GM08714 (cell line): ENCODE measurements around the gene YY1.
"Not testable (repeated sequence)": the region's sequence is repeated elsewhere in the genome, so short reads cannot be mapped to it uniquely, and the experiment has no call there.

Experiments used
- H3K4me3 ChIP-seq: fragments of 200-500 bp; sonication (Bioruptor generic); 2 replicates; pipeline ENCODE4 v1.5.1; 2014; ENCODE audit warnings: mild to moderate bottlenecking, low read length, inconsistent platforms
- ZNF274 ChIP-seq: IDR thresholded peaks from 2 replicates; pipeline ENCODE4 v1.6.1; 2012; ENCODE audit warnings: mild to moderate bottlenecking, low read depth, low read length

YY1 gene

GRCh38 chr14:100297320-100298300 lies 58.7 kb downstream of the YY1 start:
- no peak for TF ChIP-seq ZNF274
- H3K4me3 ChIP-seq, result no peak overlapping the region

DNA sequence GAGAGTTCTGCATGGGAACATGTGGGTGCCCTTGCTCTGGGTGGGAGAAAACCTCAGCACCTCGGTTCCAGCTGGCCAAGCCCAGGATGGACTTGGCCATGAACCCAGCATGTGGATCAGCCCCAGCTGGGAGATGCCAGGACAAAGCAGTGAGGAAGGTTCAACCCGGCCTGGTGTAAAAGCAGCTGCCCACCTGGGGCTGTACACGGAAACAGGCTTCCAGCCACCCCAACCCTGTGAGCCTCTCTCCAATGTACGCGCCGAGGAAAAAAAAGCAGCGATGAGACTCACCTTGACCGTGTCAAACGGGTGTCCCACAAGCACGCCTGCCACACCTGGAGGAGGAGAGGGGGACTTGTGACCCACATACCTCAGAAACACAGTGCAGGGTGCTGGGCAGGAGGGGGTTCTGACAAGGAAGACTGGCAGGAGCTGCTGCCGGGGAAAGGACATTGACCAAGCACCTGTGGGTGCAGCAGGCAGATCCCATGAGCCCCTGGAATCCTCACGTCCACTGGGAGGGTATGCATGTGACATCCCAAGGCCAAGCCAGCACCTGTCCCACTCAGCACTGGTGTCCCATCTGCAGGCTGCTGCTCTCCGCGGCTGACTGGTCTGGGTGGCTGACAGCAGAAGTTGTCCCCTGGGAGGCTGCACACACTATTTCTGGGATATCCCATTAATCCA lies 59.8 kb downstream of the YY1 start:
- no peak overlapping the region for H3K4me3 ChIP-seq
- TF ChIP-seq ZNF274, result no peak

- no peak for TF ChIP-seq ZNF274
Measured at GRCh38 chr14:100299238-100299560, 60.3 kb downstream of the YY1 start.

DNA sequence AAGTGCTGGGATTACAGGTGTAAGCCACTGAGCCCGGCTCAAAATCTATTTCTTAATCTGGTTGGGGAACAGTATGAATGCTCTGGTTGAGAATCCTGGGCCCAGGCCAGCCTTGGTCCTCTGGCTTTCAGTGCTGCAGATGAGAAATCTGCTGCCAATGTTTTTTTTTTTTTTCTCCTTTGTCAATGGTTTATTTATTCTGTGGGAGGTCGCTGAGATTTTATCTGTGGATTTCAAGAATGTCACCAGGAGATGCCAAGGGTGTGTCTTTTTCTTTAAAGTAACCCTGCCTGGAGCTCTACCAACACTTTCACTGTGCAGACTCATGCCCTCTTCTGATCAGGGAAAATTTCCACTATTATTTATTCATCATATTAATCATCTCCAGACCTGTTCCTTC lies 63.7 kb downstream of the YY1 start:
- no peak overlapping the region for H3K4me3 ChIP-seq
- TF ChIP-seq ZNF274, result no peak

More at GRCh38 chr14:100299238-100299560, 60.3 kb downstream of the YY1 start:
- H3K4me3 ChIP-seq, result no peak overlapping the region

DNA sequence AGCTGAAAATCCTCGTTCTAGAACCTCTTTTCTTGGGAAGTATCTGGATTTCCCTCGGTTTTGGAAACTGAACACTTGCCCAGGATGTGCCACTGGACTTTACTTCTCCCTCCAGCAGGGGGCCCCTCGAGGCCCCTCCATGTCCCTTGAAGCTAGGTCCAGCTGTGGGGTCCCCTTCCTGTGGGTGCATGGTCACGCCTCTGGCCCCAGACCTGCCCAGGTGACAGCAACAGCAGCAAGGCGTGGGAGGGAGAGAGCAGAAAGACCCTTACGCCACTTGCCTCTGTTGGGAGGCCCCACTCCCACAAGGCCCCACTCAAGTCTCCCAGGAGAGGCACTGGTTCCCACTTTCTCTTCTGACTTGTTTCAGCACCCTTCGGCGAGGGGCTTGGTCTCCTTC lies 64.2 kb downstream of the YY1 start:
- no peak for TF ChIP-seq ZNF274

GRCh38 chr14:100303925-100304324 lies 65.0 kb downstream of the YY1 start:
- no peak overlapping the region for H3K4me3 ChIP-seq
- no peak for TF ChIP-seq ZNF274

More for the DNA sequence above, 64.2 kb downstream of the YY1 start:
- H3K4me3 ChIP-seq, result no peak overlapping the region

GRCh38 chr14:100304825-100305323 lies 65.9 kb downstream of the YY1 start:
- H3K4me3 ChIP-seq, result no peak overlapping the region
- TF ChIP-seq ZNF274, result no peak

DNA sequence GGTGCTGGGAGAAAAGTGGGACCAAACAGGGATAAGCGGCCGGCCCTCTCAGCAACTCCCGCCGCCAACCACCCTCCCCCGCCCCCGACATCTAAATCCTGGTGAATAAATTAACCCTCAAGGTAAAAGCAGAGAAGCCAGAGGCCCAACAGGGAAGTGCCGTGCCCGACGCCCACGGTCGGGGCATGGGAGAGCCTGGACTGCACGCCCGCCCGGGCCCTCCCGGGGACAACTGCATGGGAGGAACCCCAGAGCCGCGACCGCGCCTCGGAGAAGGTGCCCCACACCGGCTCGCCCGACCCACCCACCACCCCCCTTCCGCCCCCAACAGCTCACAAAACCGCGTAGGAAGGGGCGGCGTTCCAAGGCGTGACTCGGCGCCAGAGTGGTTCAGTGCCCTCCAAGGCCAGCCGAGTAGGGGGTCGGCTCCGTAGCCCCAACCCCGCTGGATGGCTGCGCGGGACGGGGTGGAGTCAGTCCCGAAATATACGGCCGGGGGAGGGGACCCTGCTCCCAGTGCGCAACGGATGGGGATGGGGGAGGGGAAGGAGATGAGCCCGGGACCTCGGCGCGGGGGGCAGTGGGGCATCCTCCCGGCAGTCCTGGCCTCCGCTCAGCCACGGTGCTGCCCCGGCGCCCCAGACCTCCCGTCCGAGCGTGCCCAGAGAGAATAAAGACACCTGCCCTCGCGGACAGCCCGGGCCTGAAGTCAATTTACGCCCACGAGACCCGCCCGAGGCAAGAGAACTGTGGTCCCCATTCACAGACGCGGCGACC lies 66.6 kb downstream of the YY1 start:
- H3K4me3 ChIP-seq, result peak overlapping the region; percentile 68
- TF ChIP-seq ZNF274, result no peak

DNA sequence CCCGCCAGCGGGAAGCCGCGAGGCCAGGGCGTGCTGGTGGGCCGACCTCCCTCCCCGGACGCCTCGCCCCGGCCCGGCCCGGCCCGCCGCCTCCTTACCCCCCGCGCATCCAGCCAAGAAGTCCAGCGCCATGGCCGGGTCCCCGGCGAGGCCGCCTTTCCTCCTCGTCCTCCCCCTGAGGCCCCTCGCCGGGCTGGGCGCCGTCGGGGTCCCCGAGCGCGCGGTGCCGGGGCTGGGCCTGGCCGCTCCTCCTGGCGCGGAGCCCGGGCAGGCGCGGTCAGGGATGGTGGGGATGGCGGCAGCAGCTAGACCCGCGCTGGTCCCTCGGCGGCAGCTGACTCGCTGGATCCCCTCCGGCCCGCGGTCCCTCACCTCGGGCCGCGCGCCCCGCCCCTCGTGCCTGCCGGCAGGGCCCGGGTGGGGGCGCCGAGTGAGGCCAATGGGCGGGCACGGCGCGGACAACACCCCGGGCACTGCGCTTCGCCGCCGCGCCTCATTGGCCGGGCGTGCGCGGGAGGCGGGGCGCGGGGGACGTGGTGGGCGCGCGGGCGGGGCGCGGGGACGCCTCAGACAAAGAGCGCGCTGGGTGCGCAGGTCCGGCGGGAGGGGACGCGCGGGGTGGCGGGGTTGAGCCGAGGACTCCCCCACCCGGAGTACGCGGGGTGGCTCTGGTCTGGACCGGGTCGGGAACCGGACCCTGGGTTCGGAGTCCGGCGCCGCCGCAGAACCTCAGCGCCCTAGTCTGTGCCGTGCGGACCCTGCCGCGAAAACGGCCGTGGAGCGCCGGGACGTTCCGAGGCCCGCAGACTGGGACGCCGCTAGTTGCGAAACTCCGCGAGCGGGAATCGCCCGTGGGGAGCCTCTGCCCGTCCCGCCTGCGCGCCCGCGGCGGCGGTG lies 67.4 kb downstream of the YY1 start, which contains the start of gene SLC25A29:
TSS of gene SLC25A29 (minus strand) at position 344 of the 897 bp plus-strand sequence. CDS start at position 132, 212 bp downstream.
- H3K4me3 ChIP-seq, result peak within 1 kb of the TSS; percentile 68
- no peak for TF ChIP-seq ZNF274

DNA sequence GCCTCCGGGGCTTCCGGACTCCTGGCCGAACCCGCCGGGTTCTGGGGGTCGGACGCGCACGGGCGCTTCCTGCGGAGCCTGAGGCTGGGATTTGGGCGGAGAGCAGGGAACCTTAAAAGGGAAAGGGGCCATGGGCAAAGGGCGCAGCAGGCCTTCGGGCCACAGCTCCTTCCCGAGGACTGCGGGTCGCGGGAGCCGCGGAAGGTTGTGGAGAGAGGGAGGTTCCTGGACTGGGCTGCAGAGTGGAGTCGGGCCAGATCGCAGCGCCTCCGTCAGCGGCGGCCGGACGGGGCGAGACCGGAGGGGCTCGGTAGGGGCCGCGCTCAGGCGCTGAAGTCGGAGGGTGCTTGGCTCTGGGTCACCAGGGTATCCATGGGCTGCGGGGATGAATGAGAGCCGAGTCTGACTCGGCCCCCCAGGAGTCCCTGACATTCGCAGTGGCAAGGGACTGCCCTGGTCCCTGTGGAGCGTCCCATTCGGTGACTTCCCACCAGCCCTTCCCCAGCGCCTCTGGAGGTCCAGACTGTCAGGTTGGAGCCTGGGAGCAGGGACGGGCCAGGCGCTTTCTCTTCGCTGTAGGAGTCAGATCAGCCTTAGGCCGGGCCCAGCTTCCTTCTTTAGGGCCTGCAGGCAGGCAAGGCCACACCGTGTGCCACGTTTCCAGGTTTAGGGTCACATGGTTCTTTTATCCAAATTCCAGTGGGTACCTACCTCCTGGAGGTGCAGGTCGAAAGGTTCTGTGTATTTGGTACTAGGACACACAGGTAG lies 68.2 kb downstream of the YY1 start:
- no peak for TF ChIP-seq ZNF274
- peak overlapping the region; percentile 54; the same call in 1 of the 2 replicates for H3K4me3 ChIP-seq

DNA sequence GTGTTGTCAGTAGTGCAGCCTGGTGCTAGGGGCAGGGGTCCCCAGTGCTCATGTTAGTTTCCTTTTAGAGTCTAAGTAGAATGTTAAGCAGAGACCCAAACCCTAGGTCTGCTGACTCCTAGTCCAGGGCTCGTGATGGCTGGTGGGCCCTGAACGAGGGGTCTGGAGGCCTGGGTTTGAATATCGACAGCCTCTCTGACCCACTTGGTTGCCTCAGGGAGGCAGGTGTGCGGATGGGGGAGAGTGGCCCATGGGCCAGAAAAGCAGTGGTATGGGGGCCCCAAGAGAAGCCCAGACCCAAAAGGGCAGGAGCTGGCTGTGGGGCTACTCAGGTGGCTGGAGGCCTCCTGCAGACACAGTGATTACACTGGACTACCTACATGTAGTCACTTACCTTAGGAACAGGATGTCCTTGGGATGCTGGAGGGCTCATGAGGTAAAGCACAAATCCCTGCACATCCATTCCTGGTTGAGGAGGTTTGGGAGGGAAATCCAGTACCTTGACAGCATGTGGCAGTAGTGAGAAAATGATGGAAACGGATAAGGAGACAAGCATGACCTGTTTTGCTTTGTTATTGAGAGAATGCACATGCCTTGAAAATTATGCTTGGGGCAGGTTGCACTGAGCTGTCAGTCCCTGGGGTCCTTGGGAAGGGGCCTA lies 69.0 kb downstream of the YY1 start:
- TF ChIP-seq ZNF274, result no peak
- no peak overlapping the region for H3K4me3 ChIP-seq

DNA sequence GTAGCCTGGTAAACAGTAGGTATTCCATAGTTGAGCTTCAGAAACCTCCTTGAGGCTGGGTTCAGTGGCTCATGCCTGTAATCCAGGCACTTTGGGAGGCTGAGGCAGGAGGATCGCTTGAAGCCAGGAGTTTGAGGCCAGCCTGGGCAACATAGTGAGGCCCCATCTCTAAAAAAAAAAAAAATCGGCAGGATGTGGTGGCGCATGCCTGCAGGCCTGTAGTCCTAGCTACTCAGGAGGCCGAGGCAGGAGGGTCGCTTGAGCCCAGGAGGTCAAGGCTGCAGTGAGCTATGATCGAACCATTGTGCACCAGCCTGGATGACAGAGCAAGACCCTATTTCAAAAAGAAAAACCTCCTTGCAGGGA lies 69.5 kb downstream of the YY1 start:
- not testable (repeated sequence) for H3K4me3 ChIP-seq
